Stomach (tissue), 4 donors: Measurements from ENCODE around the gene PRODH2.

Source experiments
- CTCF ChIP-seq, 7 experiments: fragments of 450-650 bp in 4 of 7; fragments of 200-600 bp in 3 of 7; sonication (generic) in 3 of 7; IDR thresholded peaks; one replicate each; pipeline ENCODE4 v1.5.1; 2016 to 2019; ENCODE audit warnings: antibody characterized with exemption in 7 of 7, control low read depth in 2 of 7, mild to moderate bottlenecking in 1 of 7
- EP300 ChIP-seq: sonication (generic); formaldehyde crosslinking; IDR thresholded peaks from one replicate; pipeline ENCODE4 v1.6.1; 2017; ENCODE audit warnings: antibody characterized with exemption
- POLR2A ChIP-seq, 4 donors: fragments of 450-650 bp; IDR thresholded peaks; one replicate each; pipeline ENCODE4 v1.6.1; 2016; ENCODE audit warnings: antibody characterized with exemption in 4 of 4, control low read depth in 2 of 4, mild to moderate bottlenecking in 1 of 4, moderate library complexity in 1 of 4
- POLR2AphosphoS5 ChIP-seq, 3 donors: sonication (generic); formaldehyde crosslinking; IDR thresholded peaks; one replicate each; pipeline ENCODE4 v1.6.1; 2016; ENCODE audit warnings: antibody characterized with exemption in 3 of 3

- TF ChIP-seq POLR2A (IDR thresholded peaks at IDR 0.05) (no peak), CTCF (IDR thresholded peaks at IDR 0.05) (no peak), EP300 (no peak), POLR2AphosphoS5 (IDR thresholded peaks at IDR 0.05) (no peak)
Measured at GRCh38 chr19:35782589-35782988, 30.1 kb downstream of the PRODH2 start.
